Epidermal melanocyte (primary cell): ENCODE results near the gene APOO.

Experiments used
- DNase-seq: peaks from one replicate; pipeline ENCODE4 v3.0.0; 2011; ENCODE audit warnings: low spot score; ENCODE audit not compliant: insufficient read length

Gene APOO

DNA sequence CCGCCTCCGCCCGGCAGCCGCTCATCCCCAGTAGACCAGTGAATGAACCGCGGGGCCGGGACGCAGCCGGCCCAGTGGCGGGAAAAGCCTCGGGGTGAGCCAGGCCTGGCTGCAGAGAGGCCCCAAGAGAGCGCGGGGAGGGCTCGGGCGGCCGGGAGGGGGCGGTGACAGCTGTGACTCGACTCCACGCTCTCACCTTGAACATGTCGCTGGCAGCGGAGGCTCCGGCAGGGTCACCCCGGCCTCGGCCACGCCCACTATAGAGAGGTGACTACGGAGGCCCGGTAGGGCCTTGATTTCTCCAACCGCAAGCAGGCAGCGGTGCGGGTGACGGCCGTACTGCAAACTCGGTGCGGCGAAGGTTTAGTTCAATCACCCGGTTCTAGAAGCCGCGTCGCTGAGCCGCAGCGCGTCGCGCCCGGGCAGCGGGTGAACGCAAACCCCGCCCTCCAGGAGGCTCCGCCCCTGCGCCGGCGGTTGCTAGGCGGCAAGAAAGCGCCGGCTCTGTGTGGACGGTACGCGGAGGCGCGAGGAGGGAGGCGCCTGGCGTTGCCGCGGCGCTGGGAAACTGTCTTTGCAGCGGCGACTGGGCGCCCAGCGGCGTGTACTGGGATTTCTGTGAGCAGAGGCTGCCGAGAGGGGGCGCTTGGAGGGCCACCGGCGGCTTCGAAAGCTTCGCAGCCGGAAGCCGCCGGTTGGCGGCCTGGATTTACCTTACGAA, at the start of gene APOO, which contains the start of gene CXorf58:
APOO (minus strand) TSS at position 441 of the 721 bp plus-strand sequence; CDS start at position 205, 236 bp downstream.
CXorf58 (plus strand) TSS at position 509 of the 721 bp plus-strand sequence. CDS start 2,297 bp downstream, outside the sequence.
- DNase-seq, result peak; percentile 69

DNA sequence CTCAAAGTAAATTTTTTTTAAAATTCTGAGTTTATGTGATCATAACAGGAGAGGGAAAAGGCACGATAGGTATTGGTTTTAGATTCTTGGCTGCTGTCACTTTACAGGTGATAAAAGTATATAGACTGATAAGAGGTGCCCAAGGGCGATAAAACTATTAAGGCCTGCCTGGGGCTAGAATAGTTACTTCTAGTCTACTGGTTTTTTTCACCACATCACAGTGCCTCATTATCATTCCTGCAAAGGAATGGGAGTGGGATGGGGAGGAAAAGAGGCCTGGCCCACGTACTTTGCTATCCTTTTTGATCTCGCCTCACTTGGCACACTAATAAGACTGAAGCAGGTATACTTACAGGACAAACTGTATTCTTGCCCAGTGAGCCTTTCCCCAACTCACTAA, 46.7 kb upstream of the APOO start:
- no peak for DNase-seq

DNA sequence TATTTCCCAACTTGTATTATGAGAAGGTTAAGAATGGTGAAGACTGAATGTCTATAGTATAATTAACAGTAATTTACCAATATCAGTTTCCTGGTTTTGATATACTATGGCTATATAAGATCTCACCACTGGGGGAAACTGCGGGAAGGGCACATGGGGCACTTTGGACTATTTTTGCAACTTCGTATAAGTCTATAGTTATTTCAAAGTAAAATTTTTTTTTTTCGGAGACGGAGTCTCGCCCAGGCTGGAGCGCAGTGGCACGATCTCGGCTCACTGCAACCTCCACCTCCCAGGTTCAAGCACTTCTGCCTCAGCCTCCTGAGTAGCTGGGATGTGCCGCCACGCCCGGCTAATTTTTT, 46.2 kb upstream of the APOO start:
- DNase-seq, result no peak

DNA sequence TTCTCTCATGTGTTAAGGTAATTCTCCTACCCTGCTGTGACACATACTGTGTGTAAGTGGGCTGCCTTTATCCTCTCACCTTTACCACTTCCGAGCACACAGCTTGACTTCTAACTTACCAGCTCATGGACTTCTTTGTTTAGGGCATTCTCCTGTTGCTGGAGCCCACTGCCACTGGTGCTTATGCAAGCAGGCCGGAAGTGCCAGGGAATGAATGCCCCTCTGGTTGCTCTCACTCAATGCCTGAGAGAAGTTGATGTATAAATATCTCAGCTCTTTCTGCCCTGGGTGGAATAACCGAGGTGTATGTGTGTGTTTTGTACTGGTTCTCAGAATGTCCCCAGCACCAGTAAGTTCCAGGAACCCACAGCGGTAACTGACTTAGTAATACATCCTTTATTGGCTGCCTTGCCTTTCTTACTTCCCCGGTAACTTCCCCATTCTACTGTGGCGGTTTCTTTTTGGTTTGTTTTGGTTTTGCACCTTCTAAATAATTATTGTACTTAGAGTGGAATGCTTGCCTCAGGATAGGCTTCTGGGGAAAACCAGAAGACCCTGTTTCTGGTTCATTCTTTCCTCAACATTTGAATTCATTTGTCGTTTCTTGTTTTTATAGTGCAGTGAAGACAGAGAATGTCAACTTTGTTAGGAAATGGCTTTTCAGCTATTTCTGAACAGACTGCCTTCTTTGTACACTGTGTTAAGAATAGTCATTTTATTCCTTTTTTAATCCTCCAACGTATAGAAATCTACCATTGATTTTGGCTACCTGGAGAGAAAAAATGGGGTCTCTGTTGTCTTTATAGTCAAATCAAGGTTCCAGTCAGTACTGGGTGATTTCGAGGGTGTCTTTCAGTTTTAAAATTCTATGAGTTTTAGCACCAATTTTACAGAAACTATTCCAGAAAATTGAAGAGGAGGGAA, 45.5 kb upstream of the APOO start:
- DNase-seq, result no peak

- DNase-seq, result no peak
Observed at GRCh38 chrX:23952391-23952790, 44.7 kb upstream of the APOO start.

GRCh38 chrX:23945206-23945605, 37.5 kb upstream of the APOO start:
- DNase-seq, result no peak

DNA sequence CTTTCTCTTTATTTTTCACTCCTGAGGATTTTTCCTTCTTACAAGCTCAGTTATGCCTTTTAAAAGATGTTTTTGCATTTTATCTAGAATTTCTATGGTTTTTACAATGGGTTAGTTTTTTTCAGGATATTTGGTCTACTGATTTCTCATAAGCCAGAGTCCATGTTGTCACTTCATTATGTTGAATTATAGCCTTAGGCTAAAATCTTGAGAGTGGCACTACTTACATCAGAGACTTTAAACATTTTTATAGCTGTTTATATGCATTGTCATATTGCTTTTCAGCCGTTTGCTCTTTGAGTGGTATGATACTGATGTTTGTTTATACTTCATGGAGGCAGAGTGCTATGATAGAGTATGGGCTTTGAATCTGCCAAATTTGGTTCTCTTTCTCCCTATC, 36.5 kb upstream of the APOO start:
- no peak for DNase-seq

DNA sequence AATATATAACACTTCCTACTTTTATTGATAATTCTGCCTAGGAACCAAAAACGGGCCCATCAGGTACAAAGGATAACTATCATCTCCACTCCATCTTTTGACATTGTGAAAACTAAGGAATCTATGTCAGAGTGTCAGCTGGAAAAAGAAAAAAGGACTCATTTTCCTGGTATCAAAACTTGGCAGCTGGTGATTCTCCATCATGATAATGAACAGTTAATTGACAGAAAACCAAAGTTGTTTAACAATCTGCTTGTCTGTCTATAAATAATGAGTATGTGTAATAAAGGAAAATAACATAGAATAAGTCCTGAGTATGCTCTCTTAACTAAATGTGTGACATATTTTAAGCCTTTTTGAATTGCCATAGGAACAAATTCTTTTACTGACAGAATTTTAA, 31.5 kb upstream of the APOO start:
- no peak for DNase-seq

- no peak for DNase-seq
Observed at GRCh38 chrX:23938690-23939089, 31.0 kb upstream of the APOO start.

GRCh38 chrX:23937100-23937499, 29.4 kb upstream of the APOO start:
- no peak for DNase-seq

DNA sequence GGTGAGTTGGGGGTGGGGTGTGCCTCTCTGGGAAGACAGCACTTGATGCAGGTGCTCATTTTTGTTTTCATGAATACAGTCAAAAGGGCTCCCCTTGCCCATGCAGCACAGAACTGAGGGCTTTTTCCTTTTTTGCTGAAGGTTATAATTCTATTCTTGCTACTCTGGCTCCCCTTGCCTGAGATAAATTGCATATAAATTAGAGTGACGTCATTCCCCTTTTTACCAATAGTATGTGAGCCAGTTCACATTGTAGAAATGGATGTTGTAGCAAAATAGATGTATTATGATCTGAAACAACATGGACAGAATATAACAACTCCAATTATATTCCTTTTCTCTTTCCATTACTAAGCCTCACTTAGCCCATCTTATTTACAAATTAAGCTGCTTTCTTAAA, 28.4 kb upstream of the APOO start:
- no peak for DNase-seq

DNA sequence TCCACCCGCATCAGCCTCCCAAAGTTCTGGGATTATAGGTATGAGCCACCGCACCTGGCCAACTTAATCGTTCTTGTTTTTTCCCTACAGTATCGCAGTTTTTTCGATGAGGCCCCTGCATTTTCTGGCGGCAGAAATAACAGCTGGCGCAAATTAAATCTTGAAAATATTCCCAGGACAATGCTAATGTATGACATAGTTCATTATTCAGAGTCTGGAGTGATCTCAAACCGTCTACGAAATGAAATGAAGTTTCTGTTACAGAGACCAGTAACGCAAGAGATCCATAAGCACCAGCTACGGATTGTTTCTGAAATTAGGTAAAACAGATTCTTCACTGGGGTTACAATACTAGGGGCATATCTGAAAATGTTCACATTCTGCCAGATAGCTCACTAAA, 27.4 kb upstream of the APOO start:
- DNase-seq, result no peak

DNA sequence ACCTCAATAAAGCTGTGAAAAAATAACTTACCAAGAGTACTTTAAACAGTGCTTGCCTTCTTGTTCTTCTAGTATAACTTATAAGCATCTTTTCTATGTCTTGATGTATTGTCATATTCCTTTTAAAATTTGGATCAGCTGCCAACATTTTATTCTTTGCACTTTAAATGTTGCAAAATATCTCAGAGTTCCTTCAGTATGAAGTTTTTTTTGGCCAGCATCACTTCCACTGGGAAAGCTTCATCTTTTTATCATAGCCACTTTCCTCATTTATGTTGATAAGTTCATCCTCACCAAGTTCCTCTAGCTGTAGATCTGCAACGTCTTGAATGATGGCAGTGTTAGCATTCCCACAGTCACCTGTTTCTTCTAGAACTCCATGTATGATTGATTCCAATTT, 24.3 kb upstream of the APOO start:
- DNase-seq, result no peak

DNA sequence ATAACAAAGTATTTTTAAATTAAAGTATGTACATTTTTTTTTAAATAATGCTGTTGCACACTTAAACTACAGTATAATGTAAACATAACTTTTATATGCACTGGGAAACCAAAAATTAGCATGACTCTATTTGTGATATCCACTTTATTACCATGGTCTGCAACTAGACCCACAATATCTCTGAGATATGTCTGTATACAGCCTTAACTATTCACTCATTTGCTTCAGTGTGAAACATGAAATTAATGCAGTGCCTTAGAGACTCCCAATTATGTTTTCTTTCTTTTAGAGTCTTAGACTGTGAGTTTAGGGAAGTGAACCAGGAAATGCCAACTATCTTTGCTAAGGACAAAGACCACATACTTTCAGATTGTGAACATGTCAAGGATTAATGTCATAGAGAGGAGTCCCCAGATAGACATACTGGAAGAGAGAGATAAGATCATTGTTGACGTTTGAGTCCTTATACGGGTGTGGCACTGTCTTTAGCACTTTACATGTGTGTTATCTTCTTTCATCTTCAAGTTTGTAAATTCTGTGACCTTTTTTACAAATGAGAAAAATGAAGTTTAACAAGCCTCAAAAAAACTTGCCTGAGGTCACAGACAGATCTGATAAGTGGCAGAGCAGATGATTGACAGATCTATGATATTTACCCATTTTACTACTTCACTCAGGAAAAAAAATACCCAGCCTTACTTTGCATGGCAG, 23.3 kb upstream of the APOO start:
- DNase-seq, result no peak

DNA sequence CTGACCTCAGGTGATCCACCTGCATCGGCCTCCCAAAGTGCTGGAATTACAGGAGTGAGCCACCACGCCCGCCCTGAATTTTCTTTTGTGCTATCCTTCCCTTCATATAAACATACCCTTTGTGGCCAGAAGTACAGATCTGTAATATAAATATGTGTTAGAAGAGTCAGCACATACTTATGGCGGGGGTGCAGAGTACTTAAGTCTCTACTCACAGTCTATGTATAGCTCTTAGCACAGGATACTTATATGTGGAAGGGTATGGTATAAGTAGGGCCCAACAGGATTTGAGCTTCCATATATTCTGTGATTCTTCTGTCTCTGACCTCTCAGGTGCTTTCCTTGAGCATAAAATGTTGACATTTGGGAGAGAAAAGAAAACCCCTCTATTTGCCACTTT, 18.3 kb upstream of the APOO start:
- DNase-seq, result no peak

- no peak for DNase-seq
Observed at GRCh38 chrX:23919706-23920320, 12.1 kb upstream of the APOO start.

DNA sequence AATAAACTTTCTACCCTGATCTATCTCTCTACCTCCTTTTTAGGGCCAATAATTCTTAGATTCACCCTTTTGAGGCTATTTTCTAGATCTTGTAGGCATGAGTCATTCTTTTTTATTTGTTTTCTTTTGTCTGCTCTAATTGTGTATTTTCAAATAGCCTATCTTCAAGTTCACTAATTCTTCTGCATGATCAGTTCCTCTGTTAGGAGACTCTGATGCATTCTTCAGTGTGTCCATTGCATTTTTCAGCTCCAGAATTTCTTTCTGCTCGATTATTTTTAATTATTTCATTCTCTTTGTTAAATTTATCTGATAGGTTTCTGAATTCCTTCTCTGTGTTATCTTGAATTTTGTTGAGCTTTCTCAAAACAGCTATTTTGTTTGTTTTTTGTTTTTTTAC, 11.4 kb upstream of the APOO start:
- DNase-seq, result no peak

GRCh38 chrX:23911126-23911835, 3.5 kb upstream of the APOO start:
- no peak for DNase-seq

GRCh38 chrX:23908219-23909004, 674 bp upstream of the APOO start:
- no peak for DNase-seq

- DNase-seq, result no peak
Observed at GRCh38 chrX:23907111-23907497, 634 bp downstream of the APOO start.
